ENCODE data around the gene IL22RA1.

IL22RA1 gene

DNA sequence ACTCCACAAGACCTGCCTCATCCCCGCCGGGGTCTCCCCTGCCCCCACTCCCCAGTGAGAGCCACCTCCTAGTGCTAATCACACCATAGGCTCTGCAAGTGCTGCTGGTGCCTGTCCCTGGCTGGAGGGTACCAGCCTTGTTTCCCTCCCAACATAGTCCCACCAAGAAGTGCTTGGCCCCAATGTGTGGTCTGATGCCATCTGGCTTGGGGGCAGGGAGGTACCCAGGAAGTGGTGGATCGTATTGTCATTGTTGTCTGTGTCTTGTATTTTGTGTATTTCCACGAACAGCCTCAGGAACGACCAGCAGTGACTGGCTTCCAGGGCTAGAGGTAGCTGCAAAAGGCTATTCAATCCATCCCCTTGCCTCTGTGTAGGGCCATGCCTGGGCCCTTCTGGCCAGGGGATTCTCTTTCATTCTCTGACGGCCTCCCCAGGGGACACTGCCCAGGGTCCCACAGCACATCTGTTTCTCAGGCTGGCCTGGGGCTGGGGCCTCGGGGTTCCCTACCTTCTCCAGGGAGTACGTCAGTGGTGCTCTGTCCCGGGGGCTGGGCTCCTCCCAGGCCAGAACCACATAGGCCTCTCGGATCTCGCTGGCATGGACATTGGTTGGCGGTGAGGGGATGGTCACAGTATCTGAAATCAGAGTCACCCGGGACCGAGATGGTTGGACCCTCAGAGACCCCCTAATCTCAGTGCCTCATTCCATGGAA is 53.8 kb downstream of the IL22RA1 start:
- Histone ChIP-seq H4K20me1 (no peaks in the 10 kb centered on the region), H3K4me3 (no peak overlapping the region), H3K27me3 (no peaks in the 10 kb centered on the region), H3K27ac (peak overlapping the region in 8 of 11 experiments; percentile 19 to 59 (median 42); a peak in 10 of 22 replicates), H3K4me2 (peak overlapping the region in 9 of 11 experiments; percentile 15 to 72 (median 54); a peak in 17 of 22 replicates), H3K4me1 (peaks cover 0 to 17% (median 10%) of the 10 kb centered on the region in 10 experiments; a peak in 15 of 20 replicates), H3K36me3 (no peaks in the 10 kb centered on the region), H3K9me3 (replicated peaks in 1 of 11) (no peaks in the 10 kb centered on the region), H3K9ac (peak overlapping the region in 6 of 11 experiments; percentile 5 to 41 (median 21); a peak in 1 of 22 replicates)
- no peak for TF ChIP-seq Cebpa-rat (IDR thresholded peaks at IDR 0.05)

DNA sequence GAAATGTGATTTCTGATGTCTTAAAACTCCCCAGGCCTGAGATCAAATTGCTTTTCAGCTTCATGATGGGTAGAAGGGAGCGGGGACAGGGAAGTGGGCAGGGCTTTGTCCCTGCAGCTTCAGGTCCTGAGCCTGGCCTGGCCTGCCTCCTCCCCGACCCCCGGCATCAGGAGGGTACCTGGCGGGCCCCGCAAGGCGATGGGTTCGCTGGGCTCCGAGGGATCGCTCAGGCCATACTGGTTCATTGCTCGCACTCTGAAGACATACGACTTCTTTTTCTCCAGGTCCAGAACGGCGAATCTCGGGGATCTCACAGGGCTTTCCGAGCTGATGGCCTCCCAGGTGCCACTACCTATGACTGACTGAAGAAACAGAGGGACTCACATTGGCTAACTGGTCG is 56.5 kb downstream of the IL22RA1 start:
- no peaks in the 10 kb centered on the region for H3K27me3 ChIP-seq
- H3K36me3 ChIP-seq: no peaks in the 10 kb centered on the region
- peaks cover 0 to 17% (median 10%) of the 10 kb centered on the region in 10 experiments; a peak in 15 of 20 replicates for H3K4me1 ChIP-seq
- no peak overlapping the region for H3K4me2 ChIP-seq
- no peak overlapping the region for H3K4me3 ChIP-seq
- no peak overlapping the region for H3K9ac ChIP-seq
- H3K27ac ChIP-seq: no peak overlapping the region
- no peak for TF ChIP-seq Cebpa-rat (IDR thresholded peaks at IDR 0.05)
- H3K9me3 ChIP-seq (replicated peaks in 1 of 11): no peaks in the 10 kb centered on the region
- no peaks in the 10 kb centered on the region for H4K20me1 ChIP-seq

DNA sequence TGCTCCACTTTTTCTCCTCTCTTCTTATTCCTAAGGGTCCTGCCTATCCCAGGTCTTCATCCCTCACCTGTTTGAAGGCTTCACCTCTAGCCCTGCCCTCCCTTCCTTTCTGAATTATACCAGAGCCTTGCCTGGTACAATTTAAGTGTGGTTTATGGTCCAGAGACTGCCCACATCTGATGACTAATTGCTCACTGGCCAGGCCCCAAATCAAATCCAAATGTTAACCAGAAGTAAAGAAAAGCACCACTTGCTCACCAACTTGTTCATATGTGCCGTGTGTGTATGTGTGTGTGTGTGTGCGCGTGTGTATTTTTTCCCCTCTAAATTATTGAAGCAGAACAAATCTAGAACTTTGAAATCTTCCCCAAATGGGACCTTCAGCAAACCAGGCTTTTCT is 57.4 kb downstream of the IL22RA1 start:
- Histone ChIP-seq H3K4me3 (no peak overlapping the region), H4K20me1 (no peaks in the 10 kb centered on the region), H3K4me2 (no peak overlapping the region), H3K27me3 (no peaks in the 10 kb centered on the region), H3K9me3 (replicated peaks in 1 of 11) (no peaks in the 10 kb centered on the region), H3K4me1 (peaks cover 0 to 17% (median 10%) of the 10 kb centered on the region in 10 experiments; a peak in 15 of 20 replicates), H3K27ac (no peak overlapping the region), H3K36me3 (no peaks in the 10 kb centered on the region), H3K9ac (no peak overlapping the region)
- TF ChIP-seq Cebpa-rat (IDR thresholded peaks at IDR 0.05): no peak

DNA sequence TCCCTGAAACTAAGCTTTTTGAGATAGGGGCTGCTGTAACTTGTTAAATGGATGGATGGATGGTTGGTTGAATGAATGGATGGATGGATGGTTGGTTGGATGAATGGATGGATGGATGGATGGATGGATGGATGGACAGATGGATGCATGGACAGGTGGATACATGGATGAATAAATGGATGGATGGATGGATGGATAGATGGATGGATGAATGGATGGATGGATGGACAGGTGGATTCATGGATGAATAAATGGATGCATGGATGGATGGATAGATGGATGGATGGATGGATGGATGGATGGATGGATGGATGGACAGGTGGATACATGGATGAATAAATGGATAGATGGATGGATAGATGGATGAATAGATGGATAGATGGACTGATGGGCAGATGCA is 57.9 kb downstream of the IL22RA1 start:
- Histone ChIP-seq H3K4me3 (no peak overlapping the region), H3K9ac (no peak overlapping the region), H3K27ac (no peak overlapping the region), H3K4me2 (no peak overlapping the region), H3K36me3 (no peaks in the 10 kb centered on the region), H4K20me1 (no peaks in the 10 kb centered on the region), H3K27me3 (no peaks in the 10 kb centered on the region), H3K9me3 (replicated peaks in 1 of 11) (no peaks in the 10 kb centered on the region), H3K4me1 (peaks cover 0 to 13% (median 10%) of the 10 kb centered on the region in 10 experiments; a peak in 15 of 20 replicates)
- TF ChIP-seq Cebpa-rat (IDR thresholded peaks at IDR 0.05): no peak

DNA sequence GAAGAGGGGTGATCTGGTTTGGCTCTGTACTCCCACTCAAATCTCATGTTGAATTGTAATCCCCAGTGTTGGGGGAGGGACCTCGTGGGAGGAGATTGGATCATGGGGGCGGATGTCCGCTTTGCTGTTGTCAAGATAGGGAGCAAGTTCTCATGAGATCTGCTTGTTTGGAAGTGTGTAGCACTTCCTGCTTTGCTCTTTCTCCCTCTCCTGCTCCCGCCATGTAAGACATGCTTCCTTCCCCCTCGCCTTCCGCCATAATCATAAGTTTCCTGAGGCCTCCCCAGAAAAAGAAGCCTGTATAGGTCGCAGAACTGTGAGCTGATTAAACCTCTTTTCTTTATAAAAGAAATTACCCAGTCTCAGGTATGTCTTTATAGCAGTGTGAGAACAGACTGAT is 58.9 kb downstream of the IL22RA1 start:
- H3K4me3 ChIP-seq: no peak overlapping the region
- no peaks in the 10 kb centered on the region for H3K27me3 ChIP-seq
- H3K9me3 ChIP-seq (replicated peaks in 1 of 11): no peaks in the 10 kb centered on the region
- H3K27ac ChIP-seq: no peak overlapping the region
- no peaks in the 10 kb centered on the region for H3K36me3 ChIP-seq
- TF ChIP-seq Cebpa-rat (IDR thresholded peaks at IDR 0.05): no peak
- H3K9ac ChIP-seq: no peak overlapping the region
- no peaks in the 10 kb centered on the region for H4K20me1 ChIP-seq
- H3K4me2 ChIP-seq: no peak overlapping the region
- peaks cover 0 to 4% (median 3%) of the 10 kb centered on the region in 10 experiments; a peak in 15 of 20 replicates for H3K4me1 ChIP-seq

DNA sequence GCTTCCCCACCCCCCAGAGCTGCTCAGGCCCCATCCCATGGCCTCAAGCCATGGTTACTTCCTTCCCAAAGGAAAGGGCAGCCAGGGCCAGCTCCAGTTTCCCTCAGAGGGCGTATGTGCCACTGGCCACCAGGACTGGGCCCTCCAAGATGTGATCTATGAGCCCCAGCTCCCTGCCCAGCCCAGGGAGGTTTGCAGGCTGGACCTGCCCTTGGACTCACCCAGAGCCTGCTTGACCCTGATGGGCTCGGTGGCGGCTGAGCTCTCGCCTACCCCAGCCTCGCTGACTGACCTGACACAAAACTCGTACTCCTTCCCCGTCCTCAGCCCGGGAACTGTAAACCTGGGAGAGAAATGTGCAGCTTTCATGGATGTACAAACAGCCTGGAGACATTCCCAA is 60.6 kb downstream of the IL22RA1 start:
- Histone ChIP-seq H3K36me3 (no peaks in the 10 kb centered on the region), H3K9ac (no peak overlapping the region), H3K4me1 (no peaks in the 10 kb centered on the region), H3K4me3 (no peak overlapping the region), H3K27me3 (no peaks in the 10 kb centered on the region), H4K20me1 (no peaks in the 10 kb centered on the region), H3K9me3 (replicated peaks in 1 of 11) (no peaks in the 10 kb centered on the region), H3K27ac (no peak overlapping the region), H3K4me2 (no peak overlapping the region)
- TF ChIP-seq Cebpa-rat (IDR thresholded peaks at IDR 0.05): no peak

DNA sequence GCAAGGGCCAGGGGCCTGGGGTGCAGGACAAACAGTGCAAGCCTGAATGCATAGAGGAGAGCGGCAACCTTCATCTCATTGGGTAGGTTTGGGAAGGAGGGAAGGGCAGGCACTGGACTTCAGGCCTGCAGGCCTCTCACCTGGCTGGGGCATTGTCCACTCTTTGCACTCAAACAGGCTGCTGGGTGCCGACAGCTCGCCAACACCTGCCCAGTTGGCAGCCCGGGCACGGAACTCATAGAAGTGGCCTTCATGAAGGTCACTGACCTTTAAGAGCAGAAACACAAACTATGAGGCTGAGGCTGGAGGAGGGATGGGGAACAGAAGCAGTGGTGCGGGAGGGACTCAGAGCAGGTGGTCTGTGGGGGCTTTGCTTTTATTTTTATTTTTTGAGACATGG is 61.8 kb downstream of the IL22RA1 start:
- H3K4me3 ChIP-seq: no peak overlapping the region
- no peak overlapping the region for H3K27ac ChIP-seq
- no peak for TF ChIP-seq Cebpa-rat (IDR thresholded peaks at IDR 0.05)
- H3K9ac ChIP-seq: no peak overlapping the region
- H4K20me1 ChIP-seq: no peaks in the 10 kb centered on the region
- H3K27me3 ChIP-seq: no peaks in the 10 kb centered on the region
- H3K4me1 ChIP-seq: no peaks in the 10 kb centered on the region
- H3K9me3 ChIP-seq (replicated peaks in 1 of 11): no peaks in the 10 kb centered on the region
- no peaks in the 10 kb centered on the region for H3K36me3 ChIP-seq
- H3K4me2 ChIP-seq: no peak overlapping the region

DNA sequence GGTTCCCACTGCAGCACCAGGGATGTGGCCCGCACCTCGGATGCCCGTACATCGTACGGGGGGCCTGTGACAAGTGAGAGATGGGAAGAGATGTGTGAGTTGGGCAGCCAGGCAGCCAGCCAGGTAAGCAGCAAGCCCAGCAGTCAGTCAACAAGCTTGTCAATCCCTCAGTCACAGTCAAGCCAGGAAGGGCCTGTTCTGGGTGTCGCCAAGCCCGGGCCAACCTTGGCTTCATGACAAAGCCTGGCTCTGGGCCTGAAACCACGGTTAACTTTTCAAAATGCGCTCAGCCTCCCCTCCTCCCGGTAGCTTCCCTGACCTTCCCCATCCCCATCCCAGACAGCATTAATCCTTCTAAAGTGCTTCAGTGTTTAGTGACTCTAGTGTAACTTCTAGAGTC is 62.8 kb downstream of the IL22RA1 start:
- no peak overlapping the region for H3K4me2 ChIP-seq
- H3K4me3 ChIP-seq: no peak overlapping the region
- H3K27ac ChIP-seq: no peak overlapping the region
- no peak overlapping the region for H3K9ac ChIP-seq
- no peak for TF ChIP-seq Cebpa-rat (IDR thresholded peaks at IDR 0.05)
- H3K9me3 ChIP-seq (replicated peaks in 1 of 11): no peaks in the 10 kb centered on the region
- no peaks in the 10 kb centered on the region for H3K36me3 ChIP-seq
- no peaks in the 10 kb centered on the region for H3K4me1 ChIP-seq
- no peaks in the 10 kb centered on the region for H4K20me1 ChIP-seq
- H3K27me3 ChIP-seq: no peaks in the 10 kb centered on the region

DNA sequence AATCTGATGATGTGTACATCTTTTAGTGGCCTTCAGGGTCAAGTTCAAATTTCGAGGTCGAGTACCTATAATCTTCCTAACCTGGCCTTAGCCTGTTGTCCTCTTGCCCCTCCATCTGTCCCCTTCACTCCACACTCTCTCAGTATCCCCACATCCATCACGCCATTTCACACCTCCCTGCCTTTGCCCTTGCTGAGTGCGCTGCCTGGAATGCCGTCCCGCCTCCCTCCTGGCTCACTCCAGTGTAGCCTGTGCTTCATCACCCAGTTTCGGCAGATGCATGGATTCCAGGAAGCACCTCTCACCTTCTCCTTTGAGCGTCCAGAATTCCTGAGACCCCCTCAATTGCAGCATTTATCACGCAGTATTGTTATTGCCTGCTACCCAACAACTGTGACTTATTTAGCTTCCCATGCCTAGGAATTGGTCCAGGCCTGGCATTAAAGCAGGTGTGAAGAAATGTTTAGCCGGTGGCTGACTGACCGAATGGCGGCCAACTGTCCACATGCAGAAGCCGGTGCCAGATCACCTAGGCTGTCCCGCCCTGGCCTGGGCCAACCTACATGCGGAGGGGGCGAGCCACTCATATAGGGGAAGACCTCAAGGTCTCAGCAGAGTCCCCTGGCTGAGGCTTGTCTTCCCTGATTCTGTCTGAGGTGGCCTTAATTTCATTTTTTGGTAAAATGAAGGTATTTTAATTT is 65.5 kb downstream of the IL22RA1 start:
- no peaks in the 10 kb centered on the region for H3K27me3 ChIP-seq
- no peak overlapping the region for H3K27ac ChIP-seq

More for the DNA sequence above, 65.5 kb downstream of the IL22RA1 start:
- TF ChIP-seq Cebpa-rat (IDR thresholded peaks at IDR 0.05): no peak
- no peak overlapping the region for H3K4me2 ChIP-seq
- no peak overlapping the region for H3K4me3 ChIP-seq
- H3K9ac ChIP-seq: no peak overlapping the region
- H3K4me1 ChIP-seq: no peaks in the 10 kb centered on the region
- no peaks in the 10 kb centered on the region for H3K9me3 ChIP-seq (replicated peaks in 1 of 11)
- no peaks in the 10 kb centered on the region for H3K36me3 ChIP-seq
- no peaks in the 10 kb centered on the region for H4K20me1 ChIP-seq

All from BLaER1 treated with 17β-estradiol and CSF1 and Interleukin-3, amounts not matched to agents 10 nM and 100 nM (cell line).